Ascending aorta (tissue), 2 donors: Measurements from ENCODE around the gene CEMIP. TPM values are rescaled to one million over a fixed set of nuclear protein-coding genes. Genes with fewer than 3 reads are reported as not detected.

Source experiments
- DNase-seq, 2 donors: peaks; one replicate each; pipeline ENCODE4 v3.0.0-alpha.2; 2019; ENCODE audit warnings: low spot score in 2 of 2
- H3K27ac ChIP-seq, 2 donors: fragments of 200-600 bp; sonication (generic); one replicate each; pipeline ENCODE4 v1.5.1; 2016 to 2017; ENCODE audit warnings: mild to moderate bottlenecking in 1 of 2
- H3K27me3 ChIP-seq: fragments of 200-600 bp; sonication (generic); one replicate; pipeline ENCODE4 v1.5.1; 2017
- H3K36me3 ChIP-seq, 2 donors: fragments of 200-600 bp; sonication (generic); one replicate each; pipeline ENCODE4 v1.5.1; 2016
- H3K4me1 ChIP-seq, 2 donors: fragments of 200-600 bp; sonication (generic); one replicate each; pipeline ENCODE4 v1.5.1; 2016 to 2017; ENCODE audit warnings: mild to moderate bottlenecking in 1 of 2
- H3K4me3 ChIP-seq, 2 donors: fragments of 200-600 bp; sonication (generic); one replicate each; pipeline ENCODE4 v1.5.1; 2016 to 2017; ENCODE audit warnings: mild to moderate bottlenecking in 1 of 2
- H3K9me3 ChIP-seq, 2 donors: fragments of 200-600 bp; sonication (generic); one replicate each; pipeline ENCODE4 v1.5.1; 2016
- intact Hi-C: fragments of 100-400 bp; cut with DNase I; formaldehyde crosslinking; loops from one replicate; pipeline ENCODE4 v1.15.1; 2023
- total RNA-seq: library from RNA; depleted of rRNA; stranded (reverse); fragments of >200 nt; gene quantifications from one replicate; pipeline ENCODE4 v1.1.0, GENCODE V29; 2016
- TF ChIP-seq, protein P1 (sequence below), 3 experiments: fragments of 200-600 bp in 2 of 3; fragments of 450-650 bp in 1 of 3; sonication (generic) in 2 of 3; IDR thresholded peaks; one replicate each; pipeline ENCODE4 v1.5.1; 2016 to 2019; ENCODE audit warnings: antibody characterized with exemption in 3 of 3, mild to moderate bottlenecking in 1 of 3, moderate library complexity in 1 of 3

The CEMIP gene
- total RNA-seq, 1 donor from 2014 or later = not detected

DNA sequence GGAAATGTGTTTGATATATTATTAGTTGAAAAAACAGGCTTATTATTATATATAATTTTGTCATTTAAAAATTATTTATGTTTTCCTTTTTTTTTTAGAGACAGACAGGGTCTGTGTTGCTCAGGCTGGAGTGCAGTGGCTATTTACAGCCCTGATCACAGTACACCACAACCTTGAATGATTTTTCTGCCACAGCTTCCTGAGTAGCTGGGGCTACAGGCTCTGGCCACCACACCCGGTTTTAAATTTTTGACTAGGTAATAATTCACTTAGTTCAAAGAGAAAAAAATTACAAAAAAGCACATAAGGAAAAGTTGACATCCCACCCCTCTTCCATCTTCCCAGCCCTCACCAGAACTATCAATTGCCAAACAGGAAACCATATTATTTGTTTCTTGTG, 4.7 kb upstream of the CEMIP start:
- intact Hi-C loops = no loop called here
- DNase-seq = no peak
- no peak overlapping the region for H3K4me3 ChIP-seq
- no peak overlapping the region for H3K27ac ChIP-seq
- no peaks in the 10 kb centered on the region for H3K27me3 ChIP-seq
- TF ChIP-seq, protein P1, sequence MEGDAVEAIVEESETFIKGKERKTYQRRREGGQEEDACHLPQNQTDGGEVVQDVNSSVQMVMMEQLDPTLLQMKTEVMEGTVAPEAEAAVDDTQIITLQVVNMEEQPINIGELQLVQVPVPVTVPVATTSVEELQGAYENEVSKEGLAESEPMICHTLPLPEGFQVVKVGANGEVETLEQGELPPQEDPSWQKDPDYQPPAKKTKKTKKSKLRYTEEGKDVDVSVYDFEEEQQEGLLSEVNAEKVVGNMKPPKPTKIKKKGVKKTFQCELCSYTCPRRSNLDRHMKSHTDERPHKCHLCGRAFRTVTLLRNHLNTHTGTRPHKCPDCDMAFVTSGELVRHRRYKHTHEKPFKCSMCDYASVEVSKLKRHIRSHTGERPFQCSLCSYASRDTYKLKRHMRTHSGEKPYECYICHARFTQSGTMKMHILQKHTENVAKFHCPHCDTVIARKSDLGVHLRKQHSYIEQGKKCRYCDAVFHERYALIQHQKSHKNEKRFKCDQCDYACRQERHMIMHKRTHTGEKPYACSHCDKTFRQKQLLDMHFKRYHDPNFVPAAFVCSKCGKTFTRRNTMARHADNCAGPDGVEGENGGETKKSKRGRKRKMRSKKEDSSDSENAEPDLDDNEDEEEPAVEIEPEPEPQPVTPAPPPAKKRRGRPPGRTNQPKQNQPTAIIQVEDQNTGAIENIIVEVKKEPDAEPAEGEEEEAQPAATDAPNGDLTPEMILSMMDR (IDR thresholded peaks at IDR 0.05) = no peak
- no peaks in the 10 kb centered on the region for H3K36me3 ChIP-seq
- H3K4me1 ChIP-seq = peaks cover 10 to 11% of the 10 kb centered on the region in 2 donors
- no peaks in the 10 kb centered on the region for H3K9me3 ChIP-seq

DNA sequence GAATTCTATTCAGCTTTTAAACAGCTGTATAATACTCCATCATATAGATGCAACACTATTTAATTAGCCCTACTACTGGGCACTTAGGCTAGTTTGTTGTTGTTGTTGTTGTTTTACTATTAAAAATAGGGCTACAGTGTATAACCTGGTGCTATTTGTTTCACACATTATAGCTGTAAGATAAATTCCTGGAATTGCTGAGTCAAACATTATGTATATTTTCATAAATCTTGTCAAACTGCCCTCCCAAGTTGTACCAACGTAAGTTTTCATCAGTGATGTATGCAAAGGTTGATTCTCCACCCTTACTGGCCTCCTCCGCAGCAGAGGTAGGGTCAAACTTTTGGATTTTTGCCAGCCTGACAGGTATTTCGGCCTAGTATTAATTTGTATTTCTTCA, 3.8 kb upstream of the CEMIP start:
- intact Hi-C loops = no loop called here
- DNase-seq = no peak
- H3K27me3 ChIP-seq = no peaks in the 10 kb centered on the region
- H3K4me1 ChIP-seq = peaks cover 14 to 19% of the 10 kb centered on the region in 2 donors
- H3K9me3 ChIP-seq = no peaks in the 10 kb centered on the region
- no peaks in the 10 kb centered on the region for H3K36me3 ChIP-seq
- H3K27ac ChIP-seq = no peak overlapping the region
- no peak overlapping the region for H3K4me3 ChIP-seq
- TF ChIP-seq, protein P1 (IDR thresholded peaks at IDR 0.05) = no peak

GRCh38 chr15:80776420-80777045, 2.6 kb upstream of the CEMIP start:
- Histone ChIP-seq H3K27ac (no peak overlapping the region), H3K4me3 (no peak overlapping the region), H3K36me3 (no peaks in the 10 kb centered on the region), H3K9me3 (no peaks in the 10 kb centered on the region), H3K4me1 (peaks cover 14 to 21% of the 10 kb centered on the region in 2 donors), H3K27me3 (no peaks in the 10 kb centered on the region)
- intact Hi-C loops = loop anchor here (1.0 kb wide), 2 partner anchors 209 to 320 kb away; no protein-coding TSS in a partner anchor
- TF ChIP-seq, protein P1 (IDR thresholded peaks at IDR 0.05) = peak; percentile 59 to 78 (median 72)
- DNase-seq = peak in 1 of 2 donors; percentile 77

GRCh38 chr15:80777137-80777536, 2.0 kb upstream of the CEMIP start:
- Histone ChIP-seq H3K9me3 (no peaks in the 10 kb centered on the region), H3K27ac (no peak overlapping the region), H3K27me3 (no peaks in the 10 kb centered on the region), H3K4me1 (peaks cover 14 to 21% of the 10 kb centered on the region in 2 donors), H3K36me3 (no peaks in the 10 kb centered on the region), H3K4me3 (no peak overlapping the region)
- TF ChIP-seq, protein P1 (IDR thresholded peaks at IDR 0.05) = no peak
- no peak for DNase-seq
- intact Hi-C loops = no loop called here

- no peak for DNase-seq
- no peak overlapping the region for H3K27ac ChIP-seq
- H3K9me3 ChIP-seq = no peaks in the 10 kb centered on the region
- no peaks in the 10 kb centered on the region for H3K36me3 ChIP-seq
- no peaks in the 10 kb centered on the region for H3K27me3 ChIP-seq
- no peak overlapping the region for H3K4me3 ChIP-seq
- TF ChIP-seq, protein P1 (IDR thresholded peaks at IDR 0.05) = no peak
- intact Hi-C loops = loop anchor here (2.0 kb wide), 1 partner anchor 191 kb away; no protein-coding TSS in a partner anchor
- peaks cover 14 to 21% of the 10 kb centered on the region in 2 donors for H3K4me1 ChIP-seq
Measured at GRCh38 chr15:80777826-80778620, 1.1 kb upstream of the CEMIP start.
